ENCODE measurements around the gene PATJ. TPM values are rescaled to one million over a fixed set of nuclear protein-coding genes. Genes with fewer than 3 reads are reported as not detected.

PATJ gene
- total RNA-seq, 1 donor from 2014 or later, result 71.2 TPM

DNA sequence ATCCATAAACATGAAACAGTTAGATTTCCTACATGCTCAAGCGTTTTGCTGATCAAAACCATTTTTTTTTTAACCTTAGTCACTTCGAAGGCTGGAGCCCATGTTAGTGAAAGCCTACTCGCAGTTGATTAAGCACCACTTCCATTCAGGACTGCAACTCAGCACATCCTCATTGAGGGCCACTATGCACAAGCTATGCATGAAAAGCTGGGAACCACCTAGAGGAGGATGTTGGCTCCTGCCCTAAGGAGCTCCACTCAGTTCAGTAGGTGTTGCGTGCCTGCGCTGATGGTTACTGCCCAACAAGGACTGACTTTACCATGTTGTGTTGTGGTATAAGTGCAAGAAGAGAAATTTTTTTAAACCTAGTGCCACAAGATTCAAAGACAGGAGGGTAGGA is 271.0 kb downstream of the PATJ start:
- no peak for DNase-seq (ENCODE audit: low spot score)
- intact Hi-C loops (cut with DNase I), result no loop called here

DNA sequence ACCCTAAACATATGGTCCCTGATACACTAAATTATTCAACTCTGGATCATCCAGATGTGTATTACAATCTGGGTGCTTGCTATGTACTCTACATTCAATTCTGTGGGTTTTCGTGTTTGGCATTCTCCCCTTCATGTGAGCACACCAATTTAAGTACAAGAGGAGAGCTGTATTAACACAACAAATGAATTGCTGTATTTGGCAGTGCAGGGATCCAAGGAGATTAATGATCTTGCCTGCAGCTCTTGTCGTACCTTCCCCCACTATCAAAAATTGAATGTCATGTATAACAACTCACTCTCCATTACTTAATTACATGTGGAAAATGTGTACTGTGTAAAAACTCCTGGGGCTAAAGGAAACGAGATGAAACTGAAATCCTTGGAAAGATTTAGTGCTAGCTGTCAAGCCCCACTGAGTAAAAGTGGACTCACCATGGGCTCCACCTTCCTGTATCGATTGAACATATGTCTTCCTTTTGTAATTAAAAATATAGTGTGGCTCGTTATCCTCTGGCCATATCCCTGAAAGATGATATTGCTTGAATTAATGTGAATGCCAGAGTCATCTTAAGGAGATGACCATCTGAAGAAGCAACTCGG is 280.2 kb downstream of the PATJ start:
- no peak for DNase-seq (ENCODE audit: low spot score)
- intact Hi-C loops (cut with DNase I), result no loop called here

DNA sequence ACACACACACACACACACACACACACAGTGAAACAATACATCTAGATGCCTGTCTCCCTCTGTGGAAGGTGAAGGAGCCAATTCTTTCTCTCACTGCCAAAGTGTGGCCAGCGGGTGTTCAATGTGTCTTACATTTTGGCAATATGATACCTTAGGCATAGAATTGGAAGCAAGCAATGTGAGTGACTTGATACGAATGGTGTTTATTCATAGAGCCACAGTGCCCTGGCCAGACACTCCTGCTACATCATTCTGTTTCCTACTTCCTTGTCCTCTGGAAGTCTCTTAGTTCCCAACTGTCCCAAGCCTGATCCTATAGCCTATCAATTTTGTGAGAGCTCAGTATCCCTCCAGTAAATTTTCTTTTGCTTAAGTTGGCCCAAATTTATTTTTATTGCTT is 282.4 kb downstream of the PATJ start:
- no peak for DNase-seq (ENCODE audit: low spot score)
- intact Hi-C loops (cut with DNase I), result no loop called here

DNA sequence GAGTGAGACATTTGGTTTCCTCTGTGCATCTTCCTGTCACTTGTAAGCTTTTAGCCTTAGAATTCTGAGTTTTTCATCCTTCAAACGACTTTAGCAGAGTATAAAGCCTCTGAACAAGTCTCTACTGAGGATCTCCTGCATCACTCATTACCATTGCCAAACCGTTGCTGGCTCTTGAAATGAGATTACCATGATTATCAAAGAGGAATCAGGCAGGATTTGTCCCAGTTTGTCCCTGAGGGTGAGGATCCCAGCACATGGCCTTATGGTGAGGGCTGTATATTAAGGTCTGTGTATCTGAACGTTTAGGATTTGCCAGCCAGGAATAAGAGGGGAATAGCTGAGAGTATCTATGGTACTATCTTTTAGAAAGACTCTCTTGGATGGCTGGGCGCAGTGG is 282.9 kb downstream of the PATJ start:
- DNase-seq (ENCODE audit: low spot score), result no peak
- intact Hi-C loops (cut with DNase I), result no loop called here

DNA sequence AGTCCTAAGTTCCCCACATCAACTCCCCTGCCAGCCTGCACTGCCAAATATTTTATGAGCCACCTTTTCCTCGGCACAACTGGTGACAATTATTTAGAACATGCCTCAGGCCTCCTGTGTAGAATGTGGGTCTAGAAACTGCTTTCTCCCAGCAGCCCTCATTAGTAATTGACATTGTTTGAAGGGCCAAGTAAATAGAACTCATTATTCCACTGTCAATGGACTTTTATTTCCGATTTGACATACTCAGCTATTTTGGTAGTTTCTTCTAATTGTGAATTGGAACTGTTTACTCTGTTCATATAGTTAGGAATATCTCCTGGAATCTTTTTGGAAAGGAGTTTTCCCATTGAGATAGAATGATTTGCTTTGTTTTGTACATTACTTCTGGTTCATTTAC is 283.6 kb downstream of the PATJ start:
- DNase-seq (ENCODE audit: low spot score), result no peak
- intact Hi-C loops (cut with DNase I), result no loop called here

DNA sequence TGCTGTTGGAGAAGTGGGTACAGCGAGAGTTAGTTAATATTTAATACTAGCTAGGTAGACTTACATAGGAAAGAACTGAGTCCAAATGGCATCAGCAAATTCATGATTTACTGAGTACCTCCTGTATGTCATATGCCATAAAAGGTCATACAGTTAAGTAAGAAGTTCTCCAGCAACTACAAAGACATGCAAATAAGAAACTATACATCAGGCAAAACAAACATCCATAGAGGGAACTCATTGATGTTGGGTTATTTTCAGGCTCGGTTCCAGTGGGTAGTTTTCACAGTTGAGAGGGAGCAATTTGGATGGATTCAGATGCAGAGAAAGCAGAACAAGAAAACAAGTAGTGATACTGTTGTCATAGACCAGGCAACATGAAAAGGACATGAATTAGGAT is 287.4 kb downstream of the PATJ start:
- no peak for DNase-seq (ENCODE audit: low spot score)
- intact Hi-C loops (cut with DNase I), result no loop called here

DNA sequence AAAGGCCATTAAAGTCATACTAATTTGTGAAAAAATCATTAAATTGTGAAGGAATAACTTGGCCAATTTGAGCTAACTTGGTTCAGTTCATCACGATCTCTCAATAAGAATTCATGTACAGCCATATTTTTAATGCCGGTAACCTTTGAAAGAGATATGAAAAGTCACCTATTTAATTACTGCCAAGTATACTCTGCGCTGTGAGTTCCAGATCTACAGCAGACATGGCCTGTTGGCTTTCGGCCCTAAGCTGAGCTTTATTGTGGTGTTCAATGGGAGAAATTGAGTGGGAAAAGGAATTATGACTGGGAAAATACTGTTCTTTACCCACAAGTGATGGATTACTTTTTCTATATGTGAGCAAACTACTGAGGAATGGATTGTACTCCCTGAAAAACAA is 292.5 kb downstream of the PATJ start:
- intact Hi-C loops (cut with DNase I), result no loop called here
- no peak for DNase-seq (ENCODE audit: low spot score)

DNA sequence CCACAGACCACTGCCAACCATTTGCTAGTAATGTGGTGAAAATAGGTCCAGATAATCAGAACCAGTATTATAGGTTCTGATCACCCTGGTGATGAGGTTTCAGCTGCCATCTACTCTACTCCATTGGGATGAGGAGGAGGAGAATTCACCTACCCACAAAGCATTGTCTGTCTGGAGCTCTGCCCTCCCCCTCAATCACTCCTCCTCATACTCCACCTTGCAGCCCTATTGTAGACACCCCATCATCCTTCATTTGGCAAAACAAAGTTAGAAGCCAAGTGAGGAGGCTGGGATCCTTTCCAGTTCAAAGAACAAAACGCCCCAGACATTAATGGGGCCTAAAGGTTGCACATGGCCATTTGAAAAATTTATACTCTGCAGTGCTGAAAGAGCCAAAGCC is 295.0 kb downstream of the PATJ start:
- intact Hi-C loops (cut with DNase I), result no loop called here
- no peak for DNase-seq (ENCODE audit: low spot score)

DNA sequence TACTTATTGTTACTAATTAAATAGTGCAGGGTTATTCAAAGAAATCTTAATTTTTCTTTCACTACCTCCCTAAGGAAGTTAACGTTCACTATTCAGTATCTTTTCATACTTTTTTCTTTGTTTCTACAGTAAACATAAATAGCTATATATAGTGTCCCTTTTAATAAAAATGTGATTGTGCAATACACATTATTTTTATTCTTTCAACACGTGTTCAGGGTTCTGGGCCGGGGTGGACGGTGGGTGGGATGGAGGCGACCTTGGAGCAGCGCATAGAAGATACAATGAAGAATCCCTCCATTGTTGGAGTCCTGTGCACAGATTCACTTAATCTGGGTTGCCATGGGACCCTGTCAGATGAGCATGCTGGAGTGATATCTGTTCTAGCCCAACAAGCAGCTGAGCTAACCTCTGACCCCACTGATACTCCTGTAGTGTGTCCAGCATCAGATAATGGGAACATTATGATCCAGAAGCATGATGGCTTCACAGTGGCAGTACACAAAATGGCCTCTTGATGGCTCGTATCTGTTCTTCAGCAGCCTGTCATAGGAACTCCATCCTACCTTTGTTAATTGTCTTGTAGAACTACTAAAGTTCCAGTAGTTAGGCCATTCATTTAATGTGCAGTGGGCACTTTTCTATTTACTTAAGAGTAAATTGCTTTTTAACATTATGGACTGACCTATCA is 296.5 kb downstream of the PATJ start:
- no peak for DNase-seq (ENCODE audit: low spot score)
- intact Hi-C loops (cut with DNase I), result no loop called here

DNA sequence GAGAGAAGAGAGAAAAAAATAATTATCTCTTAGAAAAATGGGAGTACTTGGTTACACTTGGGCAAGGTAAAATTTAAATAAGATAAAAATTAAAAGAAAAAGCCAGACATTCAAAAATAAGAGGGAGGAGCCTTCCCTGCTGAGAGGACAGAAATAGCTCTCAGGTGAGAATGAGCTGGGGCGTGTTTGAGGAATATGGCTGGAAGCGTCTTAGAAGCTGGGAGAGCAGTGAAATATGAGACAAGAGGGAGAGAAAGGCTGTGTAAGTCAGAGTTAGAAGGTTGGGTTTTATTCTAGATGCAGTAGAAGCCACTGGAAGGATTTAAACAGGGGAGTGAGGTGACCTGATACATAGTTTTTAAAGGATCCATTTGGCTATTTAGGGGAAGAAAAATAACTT is 298.2 kb downstream of the PATJ start:
- intact Hi-C loops (cut with DNase I), result no loop called here
- no peak for DNase-seq (ENCODE audit: low spot score)

DNA sequence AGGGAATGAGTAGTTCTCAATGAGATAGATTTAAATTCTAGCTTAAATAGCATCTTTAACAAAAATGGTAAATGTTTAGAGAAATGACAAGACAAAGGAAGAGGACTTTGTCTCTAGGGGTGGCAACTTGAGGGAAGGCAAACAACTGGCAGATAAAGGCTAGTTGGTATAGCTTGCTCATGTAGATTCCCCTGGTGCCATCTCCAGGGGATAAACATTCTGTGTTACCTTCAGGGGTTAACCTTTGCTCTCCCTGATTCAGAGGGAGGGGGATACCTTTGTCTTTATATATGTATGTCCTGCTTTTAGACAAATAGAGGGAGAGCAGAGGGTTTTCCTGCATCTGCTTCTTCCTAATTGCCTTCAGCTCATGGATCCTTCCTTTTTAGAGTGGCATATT is 298.7 kb downstream of the PATJ start:
- DNase-seq (ENCODE audit: low spot score), result no peak
- intact Hi-C loops (cut with DNase I), result no loop called here

DNA sequence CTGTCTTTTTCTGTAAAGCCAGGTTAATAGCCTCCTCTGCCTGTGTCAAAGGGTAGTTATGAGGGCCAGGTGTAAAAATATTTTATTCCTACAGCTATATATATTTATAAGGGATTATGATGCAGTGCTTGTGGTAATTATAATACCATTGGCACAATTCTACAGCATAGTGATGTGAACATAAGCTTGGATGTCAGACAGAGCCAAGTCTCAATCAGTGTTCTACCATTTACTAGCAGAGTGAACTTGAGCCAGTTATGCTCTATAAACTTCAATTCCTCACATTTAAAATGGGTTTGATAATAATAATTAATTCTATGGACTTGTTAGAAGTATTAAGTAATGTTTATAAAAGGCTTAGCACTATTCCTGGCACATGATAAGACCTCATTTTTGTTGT is 300.9 kb downstream of the PATJ start:
- DNase-seq (ENCODE audit: low spot score), result no peak
- intact Hi-C loops (cut with DNase I), result no loop called here

DNA sequence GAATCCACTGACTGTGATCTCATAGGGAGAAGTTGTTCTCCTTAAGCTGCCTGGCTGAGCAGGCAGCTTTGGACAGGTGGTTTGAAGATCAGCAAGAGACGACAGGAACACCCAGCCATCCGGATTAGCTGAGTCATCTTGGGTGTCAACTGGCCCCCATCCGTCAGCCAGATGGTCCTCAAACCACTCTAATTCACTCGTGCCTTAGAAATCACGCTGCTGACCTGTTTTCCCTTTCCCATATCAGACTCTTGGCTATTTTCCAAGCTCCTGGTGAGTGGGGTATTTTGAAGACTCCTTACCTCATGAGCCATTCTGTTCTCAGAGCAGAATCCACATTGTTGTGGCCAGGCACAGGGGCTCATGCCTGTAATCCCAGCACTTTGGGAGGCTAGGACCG is 303.3 kb downstream of the PATJ start:
- intact Hi-C loops (cut with DNase I), result no loop called here
- no peak for DNase-seq (ENCODE audit: low spot score)

DNA sequence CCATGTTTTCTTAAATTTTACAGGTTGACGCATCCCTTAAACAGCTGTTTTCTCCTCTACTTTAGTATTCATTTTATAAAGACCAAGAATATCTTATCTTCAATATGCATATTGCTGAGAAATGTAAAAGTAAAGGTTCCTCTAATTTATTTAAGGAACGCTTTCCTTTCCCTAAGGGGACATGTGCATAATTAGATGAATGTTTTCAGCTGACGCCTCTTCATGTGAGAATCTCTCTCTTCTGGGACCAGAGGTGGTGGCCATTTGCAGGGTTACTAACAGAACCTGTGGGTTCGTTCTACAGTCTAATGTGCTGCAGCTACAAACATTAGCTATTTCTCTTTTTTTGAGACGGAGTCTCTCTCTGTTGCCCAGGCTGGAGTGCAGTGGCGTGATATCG is 304.6 kb downstream of the PATJ start:
- DNase-seq (ENCODE audit: low spot score), result no peak
- intact Hi-C loops (cut with DNase I), result no loop called here

DNA sequence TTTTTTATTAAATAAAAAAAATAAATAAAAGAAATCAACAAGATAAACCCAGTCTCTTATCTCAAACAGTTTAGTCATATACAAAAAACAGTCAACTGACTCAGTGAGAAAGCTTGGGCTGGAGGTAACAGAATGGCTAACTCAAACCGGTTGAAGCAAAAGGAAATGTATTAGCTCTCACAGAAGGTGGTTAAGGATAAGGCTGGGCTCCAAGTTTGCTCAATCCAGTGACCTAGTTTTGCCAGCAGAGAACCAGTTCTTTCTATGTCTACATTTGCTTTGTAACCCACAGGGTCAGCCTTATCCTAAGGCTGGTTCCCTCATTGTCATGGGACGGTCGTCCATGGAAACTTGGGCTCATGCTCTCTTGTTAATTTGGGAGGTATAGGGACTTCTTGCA is 307.9 kb downstream of the PATJ start:
- no peak for DNase-seq (ENCODE audit: low spot score)

DNA sequence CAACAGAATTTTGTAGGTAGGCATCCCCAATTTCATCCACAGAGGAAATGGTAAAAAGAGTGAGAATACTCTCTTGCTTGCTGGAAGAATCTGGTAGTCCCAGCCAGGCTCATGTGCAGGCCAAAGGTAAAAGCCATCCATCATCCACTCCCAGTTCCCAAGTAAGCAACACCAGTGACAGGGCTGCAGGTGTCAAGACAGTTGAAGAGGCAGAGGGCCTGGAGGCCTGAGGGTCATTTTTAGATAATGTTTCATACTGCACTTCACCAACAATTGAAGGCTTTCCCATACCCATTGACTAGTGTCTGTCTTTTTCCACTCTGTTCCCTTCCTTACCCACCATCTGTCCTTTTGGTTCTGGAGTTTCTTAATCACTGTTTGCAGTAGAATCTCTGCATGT is 310.7 kb downstream of the PATJ start:
- intact Hi-C loops (cut with DNase I), result no loop called here
- DNase-seq (ENCODE audit: low spot score), result no peak

More for the DNA sequence above, 307.9 kb downstream of the PATJ start:
- intact Hi-C loops (cut with DNase I), result no loop called here

DNA sequence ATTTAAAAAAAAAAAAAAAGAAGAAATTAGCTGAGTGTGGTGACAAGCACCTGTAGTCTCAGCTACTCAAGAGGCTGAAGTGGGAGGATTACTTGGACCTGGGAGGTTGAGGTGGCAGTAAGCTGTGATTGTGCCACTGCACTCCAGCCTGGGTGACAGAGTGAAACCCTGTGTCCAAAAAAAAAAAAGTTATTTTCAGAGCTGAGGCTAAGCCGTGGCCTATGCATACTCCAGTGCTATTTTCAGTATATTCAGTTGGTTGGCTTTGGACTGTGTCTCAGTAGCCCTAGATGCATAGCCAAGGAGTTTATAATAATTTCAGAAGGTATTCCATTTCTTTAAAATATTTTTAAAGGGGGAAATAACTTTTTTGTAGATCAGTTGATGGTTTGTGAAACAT is 311.9 kb downstream of the PATJ start:
- intact Hi-C loops (cut with DNase I), result no loop called here
- DNase-seq (ENCODE audit: low spot score), result no peak

DNA sequence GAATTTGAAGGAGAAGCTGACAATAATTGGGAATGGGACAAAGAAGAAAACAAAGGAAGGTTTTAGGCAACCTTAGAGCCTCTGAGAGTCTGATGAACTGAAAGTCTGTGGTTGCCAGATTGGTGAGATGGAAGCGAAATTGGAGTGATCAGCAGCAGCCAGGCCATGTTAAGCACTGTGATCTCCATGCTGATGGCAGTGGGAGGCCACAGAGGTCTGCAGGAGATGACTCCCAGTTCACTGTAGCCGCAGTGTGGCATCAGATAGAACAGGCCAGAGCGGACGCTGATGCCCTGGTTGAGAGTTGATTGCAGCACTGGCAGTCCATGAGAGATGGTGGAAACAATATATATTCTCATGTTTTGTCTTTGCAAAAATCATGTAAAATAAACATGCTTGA is 314.9 kb downstream of the PATJ start:
- no peak for DNase-seq (ENCODE audit: low spot score)
- intact Hi-C loops (cut with DNase I), result no loop called here

DNA sequence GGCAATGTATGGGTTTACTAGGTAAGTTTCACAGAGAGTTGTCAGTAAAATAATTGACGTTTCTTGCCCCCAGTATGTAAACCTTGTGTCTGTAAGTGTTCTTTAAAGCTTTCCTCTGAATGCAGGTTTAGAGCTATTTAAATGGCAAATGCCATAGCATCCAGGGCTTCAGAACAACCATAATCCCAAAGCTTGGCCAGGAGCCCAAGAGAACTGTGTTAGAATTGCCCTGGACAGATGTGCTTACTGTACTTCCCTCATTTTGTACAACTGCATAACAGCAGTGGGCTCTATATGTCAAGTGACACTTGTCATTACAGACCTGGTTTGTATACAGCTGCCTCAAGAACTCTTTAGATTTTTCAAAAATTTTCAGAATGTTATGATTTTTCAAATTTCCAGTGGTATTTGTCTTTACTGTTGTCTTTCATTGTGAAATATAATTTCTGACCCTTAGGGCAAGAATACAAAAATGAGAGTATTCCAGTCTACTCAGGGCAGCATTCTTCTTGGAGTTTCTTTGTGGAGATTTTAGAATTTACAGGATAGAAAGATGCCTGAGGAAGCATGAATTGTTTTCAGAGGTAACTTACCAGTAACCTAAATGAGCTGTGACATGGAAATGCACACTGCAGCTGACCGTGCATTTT is 315.5 kb downstream of the PATJ start:
- intact Hi-C loops (cut with DNase I), result no loop called here
- DNase-seq (ENCODE audit: low spot score), result no peak

DNA sequence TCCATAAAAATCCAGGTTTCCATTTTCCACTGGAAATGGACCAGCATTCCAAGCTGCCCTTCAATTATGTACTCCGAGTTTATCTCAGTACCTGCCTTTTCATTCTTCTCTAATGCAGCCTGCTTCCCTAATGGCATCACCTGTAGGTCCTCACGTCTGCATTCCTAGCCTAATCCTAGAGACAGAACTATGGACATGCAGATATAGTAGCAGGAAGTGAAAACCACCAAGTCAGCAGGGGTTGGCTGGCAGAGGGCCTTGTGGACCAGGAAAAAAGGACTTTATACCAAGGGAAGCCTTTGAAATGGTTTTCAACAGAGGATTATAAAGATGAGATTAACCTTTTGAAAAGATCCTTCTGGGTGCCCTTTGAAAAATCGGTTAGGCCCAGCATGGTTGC is 316.7 kb downstream of the PATJ start:
- no peak for DNase-seq (ENCODE audit: low spot score)
- intact Hi-C loops (cut with DNase I), result no loop called here

DNA sequence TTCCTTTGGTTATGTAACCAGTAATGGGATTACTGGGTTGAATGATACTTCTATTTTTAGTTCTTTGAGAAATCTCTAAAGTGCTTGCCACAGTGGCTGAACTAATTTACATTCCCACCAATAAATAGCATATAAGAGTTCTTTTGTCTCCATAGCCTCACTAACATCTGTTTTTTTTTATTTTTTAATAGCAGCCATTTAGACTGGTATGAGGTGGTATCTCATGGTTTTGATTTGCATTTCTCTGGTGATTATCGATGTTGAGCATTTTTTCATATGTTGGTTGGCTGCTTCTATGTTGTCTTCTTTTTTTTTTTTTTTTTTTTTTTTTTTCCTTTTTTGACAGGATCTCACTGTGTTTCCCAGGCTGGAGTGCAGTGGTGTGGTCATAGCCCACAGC is 319.8 kb downstream of the PATJ start:
- intact Hi-C loops (cut with DNase I), result no loop called here
- DNase-seq (ENCODE audit: low spot score), result no peak
